ENCODE measurements around the gene RBL1.

DNA sequence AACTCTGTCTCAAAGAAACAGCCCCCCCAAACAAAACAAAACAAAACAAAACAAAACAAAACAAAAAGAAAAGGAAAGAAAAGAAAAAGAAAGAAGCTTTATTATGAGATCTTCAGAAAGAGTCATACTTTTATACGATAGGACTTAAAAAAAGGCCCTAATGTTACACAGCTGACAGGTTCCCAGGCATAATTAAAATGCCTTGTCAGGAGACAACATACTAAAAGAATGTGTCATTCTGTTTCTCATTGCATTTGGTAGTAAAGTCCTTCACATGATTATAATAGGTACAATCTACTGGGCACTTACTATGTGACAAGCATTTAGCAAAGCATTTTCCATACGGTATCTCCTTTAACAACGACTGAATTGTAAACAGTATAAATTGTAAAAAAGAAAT is 46.9 kb upstream of the RBL1 start:
- TF ChIP-seq, protein P1, sequence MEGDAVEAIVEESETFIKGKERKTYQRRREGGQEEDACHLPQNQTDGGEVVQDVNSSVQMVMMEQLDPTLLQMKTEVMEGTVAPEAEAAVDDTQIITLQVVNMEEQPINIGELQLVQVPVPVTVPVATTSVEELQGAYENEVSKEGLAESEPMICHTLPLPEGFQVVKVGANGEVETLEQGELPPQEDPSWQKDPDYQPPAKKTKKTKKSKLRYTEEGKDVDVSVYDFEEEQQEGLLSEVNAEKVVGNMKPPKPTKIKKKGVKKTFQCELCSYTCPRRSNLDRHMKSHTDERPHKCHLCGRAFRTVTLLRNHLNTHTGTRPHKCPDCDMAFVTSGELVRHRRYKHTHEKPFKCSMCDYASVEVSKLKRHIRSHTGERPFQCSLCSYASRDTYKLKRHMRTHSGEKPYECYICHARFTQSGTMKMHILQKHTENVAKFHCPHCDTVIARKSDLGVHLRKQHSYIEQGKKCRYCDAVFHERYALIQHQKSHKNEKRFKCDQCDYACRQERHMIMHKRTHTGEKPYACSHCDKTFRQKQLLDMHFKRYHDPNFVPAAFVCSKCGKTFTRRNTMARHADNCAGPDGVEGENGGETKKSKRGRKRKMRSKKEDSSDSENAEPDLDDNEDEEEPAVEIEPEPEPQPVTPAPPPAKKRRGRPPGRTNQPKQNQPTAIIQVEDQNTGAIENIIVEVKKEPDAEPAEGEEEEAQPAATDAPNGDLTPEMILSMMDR (IDR thresholded peaks at IDR 0.05; ENCODE audit: insufficient read depth, low read length) = no peak
- TF ChIP-seq GABPA (IDR thresholded peaks at IDR 0.05; ENCODE audit: low read depth) (no peak), POLR2AphosphoS5 (IDR thresholded peaks at IDR 0.05; ENCODE audit: low read depth) (no peak)
- TF ChIP-seq, protein P2, sequence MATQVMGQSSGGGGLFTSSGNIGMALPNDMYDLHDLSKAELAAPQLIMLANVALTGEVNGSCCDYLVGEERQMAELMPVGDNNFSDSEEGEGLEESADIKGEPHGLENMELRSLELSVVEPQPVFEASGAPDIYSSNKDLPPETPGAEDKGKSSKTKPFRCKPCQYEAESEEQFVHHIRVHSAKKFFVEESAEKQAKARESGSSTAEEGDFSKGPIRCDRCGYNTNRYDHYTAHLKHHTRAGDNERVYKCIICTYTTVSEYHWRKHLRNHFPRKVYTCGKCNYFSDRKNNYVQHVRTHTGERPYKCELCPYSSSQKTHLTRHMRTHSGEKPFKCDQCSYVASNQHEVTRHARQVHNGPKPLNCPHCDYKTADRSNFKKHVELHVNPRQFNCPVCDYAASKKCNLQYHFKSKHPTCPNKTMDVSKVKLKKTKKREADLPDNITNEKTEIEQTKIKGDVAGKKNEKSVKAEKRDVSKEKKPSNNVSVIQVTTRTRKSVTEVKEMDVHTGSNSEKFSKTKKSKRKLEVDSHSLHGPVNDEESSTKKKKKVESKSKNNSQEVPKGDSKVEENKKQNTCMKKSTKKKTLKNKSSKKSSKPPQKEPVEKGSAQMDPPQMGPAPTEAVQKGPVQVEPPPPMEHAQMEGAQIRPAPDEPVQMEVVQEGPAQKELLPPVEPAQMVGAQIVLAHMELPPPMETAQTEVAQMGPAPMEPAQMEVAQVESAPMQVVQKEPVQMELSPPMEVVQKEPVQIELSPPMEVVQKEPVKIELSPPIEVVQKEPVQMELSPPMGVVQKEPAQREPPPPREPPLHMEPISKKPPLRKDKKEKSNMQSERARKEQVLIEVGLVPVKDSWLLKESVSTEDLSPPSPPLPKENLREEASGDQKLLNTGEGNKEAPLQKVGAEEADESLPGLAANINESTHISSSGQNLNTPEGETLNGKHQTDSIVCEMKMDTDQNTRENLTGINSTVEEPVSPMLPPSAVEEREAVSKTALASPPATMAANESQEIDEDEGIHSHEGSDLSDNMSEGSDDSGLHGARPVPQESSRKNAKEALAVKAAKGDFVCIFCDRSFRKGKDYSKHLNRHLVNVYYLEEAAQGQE (IDR thresholded peaks at IDR 0.05; ENCODE audit: insufficient replicate concordance, low read depth) = no peak
